ENCODE measurements around the gene CCDC187.

DNA sequence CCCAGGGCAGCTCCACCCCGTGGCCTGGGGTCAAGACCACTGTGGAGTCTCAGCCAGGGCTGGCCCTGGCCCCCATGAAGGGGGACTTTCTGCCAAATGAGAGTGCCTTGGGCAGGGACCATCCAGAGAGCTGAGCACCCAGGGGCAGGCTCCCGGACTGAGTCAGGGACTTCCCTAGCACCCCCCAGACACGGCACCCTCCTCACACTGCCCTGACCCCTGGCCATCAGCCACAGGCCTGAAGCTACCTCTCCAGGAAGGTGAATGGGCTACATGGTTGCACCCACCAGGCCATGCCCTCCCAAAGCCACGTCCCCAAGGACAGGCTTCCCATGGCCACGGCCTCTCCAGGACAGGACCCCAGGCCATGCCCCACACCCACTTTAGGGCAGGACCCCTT lies 9.5 kb downstream of the CCDC187 start:
- TF ChIP-seq, protein P1, sequence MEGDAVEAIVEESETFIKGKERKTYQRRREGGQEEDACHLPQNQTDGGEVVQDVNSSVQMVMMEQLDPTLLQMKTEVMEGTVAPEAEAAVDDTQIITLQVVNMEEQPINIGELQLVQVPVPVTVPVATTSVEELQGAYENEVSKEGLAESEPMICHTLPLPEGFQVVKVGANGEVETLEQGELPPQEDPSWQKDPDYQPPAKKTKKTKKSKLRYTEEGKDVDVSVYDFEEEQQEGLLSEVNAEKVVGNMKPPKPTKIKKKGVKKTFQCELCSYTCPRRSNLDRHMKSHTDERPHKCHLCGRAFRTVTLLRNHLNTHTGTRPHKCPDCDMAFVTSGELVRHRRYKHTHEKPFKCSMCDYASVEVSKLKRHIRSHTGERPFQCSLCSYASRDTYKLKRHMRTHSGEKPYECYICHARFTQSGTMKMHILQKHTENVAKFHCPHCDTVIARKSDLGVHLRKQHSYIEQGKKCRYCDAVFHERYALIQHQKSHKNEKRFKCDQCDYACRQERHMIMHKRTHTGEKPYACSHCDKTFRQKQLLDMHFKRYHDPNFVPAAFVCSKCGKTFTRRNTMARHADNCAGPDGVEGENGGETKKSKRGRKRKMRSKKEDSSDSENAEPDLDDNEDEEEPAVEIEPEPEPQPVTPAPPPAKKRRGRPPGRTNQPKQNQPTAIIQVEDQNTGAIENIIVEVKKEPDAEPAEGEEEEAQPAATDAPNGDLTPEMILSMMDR (conservative IDR thresholded peaks at IDR 0.05): no peak
- no peak for TF ChIP-seq ZFX (IDR thresholded peaks at IDR 0.05)
